Esophagus muscularis mucosa (tissue), 4 donors: ENCODE results near the gene PGM2L1.

Experiments used
- EP300 ChIP-seq: sonication (generic); formaldehyde crosslinking; IDR thresholded peaks from one replicate; pipeline ENCODE4 v1.6.1; 2017; ENCODE audit warnings: antibody characterized with exemption
- POLR2A ChIP-seq: fragments of 450-650 bp; IDR thresholded peaks from one replicate; pipeline ENCODE4 v1.6.1; 2017; ENCODE audit warnings: antibody characterized with exemption, moderate library complexity, mild to moderate bottlenecking, low read depth
- POLR2AphosphoS5 ChIP-seq, 2 donors: sonication (generic); formaldehyde crosslinking; IDR thresholded peaks; one replicate each; pipeline ENCODE4 v1.6.1; 2017; ENCODE audit warnings: antibody characterized with exemption in 2 of 2
- TF ChIP-seq, protein P1 (sequence below), 3 experiments: fragments of 200-600 bp in 2 of 3; fragments of 450-650 bp in 1 of 3; sonication (generic) in 2 of 3; IDR thresholded peaks; one replicate each; pipeline ENCODE4 v1.5.1; 2017 to 2019; ENCODE audit warnings: antibody characterized with exemption in 3 of 3, mild to moderate bottlenecking in 2 of 3, moderate library complexity in 1 of 3

DNA sequence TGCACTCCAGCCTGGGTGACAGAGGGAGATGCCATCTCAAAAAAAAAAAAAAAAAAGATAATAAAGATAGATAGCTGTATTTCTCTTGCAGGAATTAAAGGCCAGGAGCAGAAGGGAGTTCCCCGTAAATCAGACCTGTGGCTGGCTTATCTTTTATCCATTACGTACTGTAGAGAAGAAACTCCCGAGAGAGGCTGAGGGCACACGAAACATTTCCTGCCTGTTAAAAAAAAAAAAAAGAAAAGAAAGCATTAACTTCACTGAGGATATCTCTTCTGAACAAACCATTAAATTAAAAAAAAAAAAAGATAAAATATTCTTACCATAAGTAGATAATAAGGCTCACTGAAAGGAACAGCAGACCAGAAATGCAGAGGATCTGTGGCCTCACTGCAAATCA lies 109.3 kb downstream of the PGM2L1 start:
- TF ChIP-seq, protein P1, sequence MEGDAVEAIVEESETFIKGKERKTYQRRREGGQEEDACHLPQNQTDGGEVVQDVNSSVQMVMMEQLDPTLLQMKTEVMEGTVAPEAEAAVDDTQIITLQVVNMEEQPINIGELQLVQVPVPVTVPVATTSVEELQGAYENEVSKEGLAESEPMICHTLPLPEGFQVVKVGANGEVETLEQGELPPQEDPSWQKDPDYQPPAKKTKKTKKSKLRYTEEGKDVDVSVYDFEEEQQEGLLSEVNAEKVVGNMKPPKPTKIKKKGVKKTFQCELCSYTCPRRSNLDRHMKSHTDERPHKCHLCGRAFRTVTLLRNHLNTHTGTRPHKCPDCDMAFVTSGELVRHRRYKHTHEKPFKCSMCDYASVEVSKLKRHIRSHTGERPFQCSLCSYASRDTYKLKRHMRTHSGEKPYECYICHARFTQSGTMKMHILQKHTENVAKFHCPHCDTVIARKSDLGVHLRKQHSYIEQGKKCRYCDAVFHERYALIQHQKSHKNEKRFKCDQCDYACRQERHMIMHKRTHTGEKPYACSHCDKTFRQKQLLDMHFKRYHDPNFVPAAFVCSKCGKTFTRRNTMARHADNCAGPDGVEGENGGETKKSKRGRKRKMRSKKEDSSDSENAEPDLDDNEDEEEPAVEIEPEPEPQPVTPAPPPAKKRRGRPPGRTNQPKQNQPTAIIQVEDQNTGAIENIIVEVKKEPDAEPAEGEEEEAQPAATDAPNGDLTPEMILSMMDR (IDR thresholded peaks at IDR 0.05), result no peak
- TF ChIP-seq EP300, result no peak
- no peak for TF ChIP-seq POLR2AphosphoS5 (IDR thresholded peaks at IDR 0.05)
- TF ChIP-seq POLR2A, result no peak
